ENCODE measurements around the gene MMP10.

DNA sequence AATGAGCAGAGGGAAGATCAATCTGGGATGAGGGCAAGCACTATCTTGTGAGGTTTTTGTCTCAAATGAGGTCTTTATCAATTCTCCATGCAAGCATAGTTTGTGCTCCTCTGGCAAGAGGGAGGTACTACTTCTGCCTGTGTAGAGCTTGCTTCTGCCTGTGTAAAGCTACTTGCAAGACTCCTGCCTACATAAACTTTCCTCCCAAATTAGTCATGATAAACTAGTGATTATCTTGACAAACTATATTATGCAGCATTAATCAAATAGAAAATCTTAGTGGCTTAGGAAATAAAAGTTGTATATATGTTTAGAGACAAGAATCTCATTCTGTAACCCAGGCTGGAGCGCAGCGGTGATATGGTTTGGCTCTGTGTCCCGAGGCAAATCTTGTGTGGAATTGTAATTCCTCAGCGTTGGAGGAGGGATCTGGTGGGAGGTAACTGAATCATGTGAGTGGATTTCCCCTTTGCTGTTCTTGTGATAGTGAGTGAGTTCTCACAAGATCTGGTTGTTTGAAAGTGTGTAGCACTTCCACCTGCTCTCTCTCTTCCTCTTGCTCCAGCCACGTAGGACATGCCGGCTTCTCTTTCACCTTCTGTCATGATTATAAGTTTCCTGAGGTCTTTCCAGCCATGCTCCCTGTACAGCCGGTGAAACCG lies 8.0 kb upstream of the MMP10 start:
- TF ChIP-seq, protein P1, sequence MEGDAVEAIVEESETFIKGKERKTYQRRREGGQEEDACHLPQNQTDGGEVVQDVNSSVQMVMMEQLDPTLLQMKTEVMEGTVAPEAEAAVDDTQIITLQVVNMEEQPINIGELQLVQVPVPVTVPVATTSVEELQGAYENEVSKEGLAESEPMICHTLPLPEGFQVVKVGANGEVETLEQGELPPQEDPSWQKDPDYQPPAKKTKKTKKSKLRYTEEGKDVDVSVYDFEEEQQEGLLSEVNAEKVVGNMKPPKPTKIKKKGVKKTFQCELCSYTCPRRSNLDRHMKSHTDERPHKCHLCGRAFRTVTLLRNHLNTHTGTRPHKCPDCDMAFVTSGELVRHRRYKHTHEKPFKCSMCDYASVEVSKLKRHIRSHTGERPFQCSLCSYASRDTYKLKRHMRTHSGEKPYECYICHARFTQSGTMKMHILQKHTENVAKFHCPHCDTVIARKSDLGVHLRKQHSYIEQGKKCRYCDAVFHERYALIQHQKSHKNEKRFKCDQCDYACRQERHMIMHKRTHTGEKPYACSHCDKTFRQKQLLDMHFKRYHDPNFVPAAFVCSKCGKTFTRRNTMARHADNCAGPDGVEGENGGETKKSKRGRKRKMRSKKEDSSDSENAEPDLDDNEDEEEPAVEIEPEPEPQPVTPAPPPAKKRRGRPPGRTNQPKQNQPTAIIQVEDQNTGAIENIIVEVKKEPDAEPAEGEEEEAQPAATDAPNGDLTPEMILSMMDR (IDR thresholded peaks at IDR 0.05; ENCODE audit: low read depth, low read length): no peak
- TF ChIP-seq MYC (IDR thresholded peaks at IDR 0.05; ENCODE audit: low read depth, low read length) (no peak), POLR2A (IDR thresholded peaks at IDR 0.05; ENCODE audit: extremely low read depth, insufficient read length) (no peak)
